Natural killer cell (primary cell): ENCODE measurements around the gene DLGAP4. TPM values are rescaled to one million over a fixed set of nuclear protein-coding genes. Genes with fewer than 3 reads are reported as not detected.

Source experiments
- ATAC-seq, 3 donors: fragments of 150-1000 bp in 2 of 3; fragments of 200-7000 bp in 1 of 3; cut with Tn5 transposase; 1 replicate in 1 of 3; 2 replicates in 2 of 3; pipeline ENCODE4 v1.10.0; 2021; ENCODE audit warnings: mild to moderate bottlenecking in 2 of 3, moderate library complexity in 2 of 3
- DNase-seq, 2 donors: peaks; one replicate each; pipeline versions ENCODE4 v3.0.0 to v3.0.0-alpha.2; 2013 to 2021; ENCODE audit warnings: mixed read lengths in 1 of 2
- H3K27ac ChIP-seq: one replicate; pipeline ENCODE4 v1.5.1; 2013; ENCODE audit warnings: mild to moderate bottlenecking, low read length
- H3K27me3 ChIP-seq: one replicate; pipeline ENCODE4 v1.6.1; 2013; ENCODE audit warnings: low read length; ENCODE audit not compliant: control insufficient read depth, insufficient read depth
- H3K36me3 ChIP-seq: one replicate; pipeline ENCODE4 v1.6.1; 2013; ENCODE audit warnings: low read length; ENCODE audit not compliant: control insufficient read depth, insufficient read depth
- H3K4me1 ChIP-seq: one replicate; pipeline ENCODE4 v1.6.1; 2013; ENCODE audit warnings: low read length; ENCODE audit not compliant: control insufficient read depth, insufficient read depth
- H3K4me3 ChIP-seq: one replicate; pipeline ENCODE4 v1.5.1; 2013; ENCODE audit warnings: low read length
- H3K9me3 ChIP-seq: one replicate; pipeline ENCODE4 v1.6.1; 2013; ENCODE audit warnings: low read length; ENCODE audit not compliant: control insufficient read depth, insufficient read depth
- H3K27ac Mint-ChIP-seq, 2 donors: one replicate each; pipeline ENCODE4 v1.8.0; 2022; ENCODE audit warnings: mild to moderate bottlenecking in 2 of 2, mixed read lengths in 2 of 2, moderate library complexity in 1 of 2
- H3K27me3 Mint-ChIP-seq, 2 donors: one replicate each; pipeline ENCODE4 v1.8.0; 2022; ENCODE audit warnings: low read depth in 2 of 2, mixed read lengths in 2 of 2
- H3K36me3 Mint-ChIP-seq: one replicate; pipeline ENCODE4 v1.8.0; 2022; ENCODE audit warnings: mixed read lengths
- H3K4me1 Mint-ChIP-seq, 2 donors: one replicate each; pipeline ENCODE4 v1.8.0; 2022; ENCODE audit warnings: mixed read lengths in 2 of 2
- H3K4me3 Mint-ChIP-seq: one replicate; pipeline ENCODE4 v1.8.0; 2022; ENCODE audit warnings: mild to moderate bottlenecking, moderate library complexity, mixed read lengths
- H3K9me3 Mint-ChIP-seq, 2 donors: one replicate each; pipeline ENCODE4 v1.8.0; 2022; ENCODE audit warnings: mixed read lengths in 2 of 2
- WGBS: methylation state at CpG from one replicate; pipeline ENCODE4 v1.1.7; 2013; ENCODE audit warnings: missing lambda C conversion rate; ENCODE audit not compliant: insufficient coverage; 5-methylcytosine and 5-hydroxymethylcytosine counted together
- intact Hi-C: fragments of 100-400 bp; cut with micrococcal nuclease; formaldehyde crosslinking; loops from one replicate; pipeline ENCODE4 v1.14.2; 2022
- total RNA-seq, 4 donors: library from RNA; stranded (reverse); fragments of 120-200 nt in 1 of 4; gene quantifications; one replicate each; pipeline versions ENCODE4 v1.2.3 to v1.2.4, GENCODE V29; 2013 to 2022
- TF ChIP-seq, protein P1 (sequence below): fragments of 200-600 bp; IDR thresholded peaks from one replicate; pipeline ENCODE4 v1.8.0; 2022; ENCODE audit warnings: antibody characterized with exemption

Gene DLGAP4
- total RNA-seq, 3 donors from 2014 or later (not counting 1 experiment from before 2014, with no cell fraction given): 47.9 to 51.6 (median 51.2) TPM

DNA sequence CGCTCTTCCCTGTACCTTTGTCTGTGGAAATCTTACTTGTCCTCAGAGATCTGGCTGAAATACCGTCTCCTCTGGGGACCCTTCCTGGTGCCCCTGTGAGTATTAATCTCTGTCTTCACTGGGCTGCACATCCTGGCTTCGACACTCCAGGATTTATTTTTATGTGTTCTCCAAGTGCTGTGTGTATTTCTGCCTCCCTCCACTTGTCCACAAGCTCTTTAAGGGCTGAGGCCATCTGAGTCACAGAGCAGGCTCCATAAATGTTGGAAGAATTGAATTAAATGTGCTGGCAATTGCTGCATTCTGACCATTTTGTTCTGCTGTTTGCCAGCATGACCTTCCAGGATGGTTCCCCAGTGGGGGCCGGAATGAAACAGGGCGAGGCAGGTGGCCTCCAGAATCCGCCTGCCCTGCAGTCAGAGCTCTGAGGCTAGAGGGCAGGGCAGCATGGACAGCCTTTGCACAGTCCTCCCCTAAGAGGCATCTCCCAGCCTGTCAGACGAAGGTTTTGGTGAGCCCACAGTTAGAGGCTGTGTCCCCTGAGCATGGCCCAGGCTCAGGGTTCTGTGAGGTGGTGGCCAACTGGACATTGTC, 105.8 kb downstream of the DLGAP4 start:
- Histone ChIP-seq H3K4me1 (no peaks in the 10 kb centered on the region), H3K27me3 (no peaks in the 10 kb centered on the region), H3K27ac (no peak overlapping the region), H3K9me3 (no peaks in the 10 kb centered on the region), H3K4me3 (no peak overlapping the region), H3K36me3 (no peaks in the 10 kb centered on the region)
- peaks cover 10 to 19% of the 10 kb centered on the region in 2 donors for H3K27me3 Mint-ChIP-seq
- intact Hi-C loops: no loop called here
- WGBS: 80% methylated on average over 7 of the region's 7 CpGs
- no peaks in the 10 kb centered on the region for H3K9me3 Mint-ChIP-seq
- no peak overlapping the region for H3K4me3 Mint-ChIP-seq
- H3K4me1 Mint-ChIP-seq: peaks cover 0 to 8% of the 10 kb centered on the region in 2 donors
- no peak overlapping the region for H3K27ac Mint-ChIP-seq
- no peaks in the 10 kb centered on the region for H3K36me3 Mint-ChIP-seq
- DNase-seq (no peak), ATAC-seq (no peak)
- TF ChIP-seq, protein P1, sequence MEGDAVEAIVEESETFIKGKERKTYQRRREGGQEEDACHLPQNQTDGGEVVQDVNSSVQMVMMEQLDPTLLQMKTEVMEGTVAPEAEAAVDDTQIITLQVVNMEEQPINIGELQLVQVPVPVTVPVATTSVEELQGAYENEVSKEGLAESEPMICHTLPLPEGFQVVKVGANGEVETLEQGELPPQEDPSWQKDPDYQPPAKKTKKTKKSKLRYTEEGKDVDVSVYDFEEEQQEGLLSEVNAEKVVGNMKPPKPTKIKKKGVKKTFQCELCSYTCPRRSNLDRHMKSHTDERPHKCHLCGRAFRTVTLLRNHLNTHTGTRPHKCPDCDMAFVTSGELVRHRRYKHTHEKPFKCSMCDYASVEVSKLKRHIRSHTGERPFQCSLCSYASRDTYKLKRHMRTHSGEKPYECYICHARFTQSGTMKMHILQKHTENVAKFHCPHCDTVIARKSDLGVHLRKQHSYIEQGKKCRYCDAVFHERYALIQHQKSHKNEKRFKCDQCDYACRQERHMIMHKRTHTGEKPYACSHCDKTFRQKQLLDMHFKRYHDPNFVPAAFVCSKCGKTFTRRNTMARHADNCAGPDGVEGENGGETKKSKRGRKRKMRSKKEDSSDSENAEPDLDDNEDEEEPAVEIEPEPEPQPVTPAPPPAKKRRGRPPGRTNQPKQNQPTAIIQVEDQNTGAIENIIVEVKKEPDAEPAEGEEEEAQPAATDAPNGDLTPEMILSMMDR: no peak

DNA sequence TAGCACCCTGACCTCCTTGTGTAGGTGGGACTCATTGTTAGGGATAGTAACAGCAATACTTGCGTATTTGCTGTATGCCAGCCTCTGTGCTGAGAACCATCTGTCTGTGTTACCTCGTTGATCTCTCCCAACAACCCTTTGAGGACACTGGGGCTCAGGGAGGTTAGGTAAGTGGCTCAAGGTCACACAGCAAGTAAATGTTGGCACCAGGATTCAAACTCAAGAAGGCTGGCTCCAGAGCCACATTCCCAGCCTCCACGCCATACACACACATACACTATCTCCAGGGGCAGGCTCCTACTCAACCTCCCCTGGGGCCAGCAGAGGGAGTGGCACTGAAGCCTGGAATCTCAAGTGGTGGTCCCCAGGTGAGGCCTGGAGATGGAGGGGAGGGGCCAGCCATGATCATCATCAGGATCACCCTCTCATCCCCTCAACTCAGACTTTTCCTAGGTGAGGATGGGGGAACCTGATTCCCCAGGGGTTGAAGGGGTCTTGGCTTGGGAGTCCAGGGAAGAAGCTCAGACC, 109.4 kb downstream of the DLGAP4 start:
- DNase-seq (no peak), ATAC-seq (no peak)
- no peaks in the 10 kb centered on the region for H3K9me3 Mint-ChIP-seq
- H3K27ac Mint-ChIP-seq: no peak overlapping the region
- WGBS: 72% methylated on average over 3 of the region's 3 CpGs
- TF ChIP-seq, protein P1: no peak
- no peaks in the 10 kb centered on the region for H3K4me1 Mint-ChIP-seq
- H3K4me3 Mint-ChIP-seq: no peak overlapping the region
- intact Hi-C loops: no loop called here
- H3K36me3 ChIP-seq: no peaks in the 10 kb centered on the region
- H3K4me3 ChIP-seq: no peak overlapping the region
- H3K9me3 ChIP-seq: no peaks in the 10 kb centered on the region
- no peak overlapping the region for H3K27ac ChIP-seq
- H3K27me3 Mint-ChIP-seq: peaks cover under 1 to 9% of the 10 kb centered on the region in 2 donors
- H3K36me3 Mint-ChIP-seq: no peaks in the 10 kb centered on the region
- H3K4me1 ChIP-seq: no peaks in the 10 kb centered on the region
- H3K27me3 ChIP-seq: no peaks in the 10 kb centered on the region

DNA sequence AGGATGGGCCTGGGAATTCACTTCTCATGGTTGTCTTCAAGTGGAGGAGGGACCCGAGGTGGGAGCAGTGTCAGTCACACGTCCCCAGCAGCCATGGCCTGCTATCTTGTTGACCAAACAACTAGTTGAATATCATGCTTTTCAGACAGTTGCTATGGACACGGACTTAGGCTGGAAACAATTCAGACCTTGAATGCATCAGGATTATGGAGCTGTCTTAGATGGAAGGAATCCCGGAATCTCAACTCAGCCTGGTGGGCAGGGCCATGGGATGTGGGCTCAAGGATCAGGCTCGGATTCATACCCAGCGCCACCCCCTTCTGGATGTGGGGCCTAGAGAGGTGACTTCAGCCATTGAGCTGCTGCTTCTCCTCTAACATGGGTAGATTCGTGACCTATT, 112.6 kb downstream of the DLGAP4 start:
- Mint-ChIP-seq H3K27me3 (peaks cover 0 to 4% of the 10 kb centered on the region in 2 donors), H3K4me1 (no peaks in the 10 kb centered on the region), H3K4me3 (no peak overlapping the region), H3K36me3 (no peaks in the 10 kb centered on the region), H3K9me3 (no peaks in the 10 kb centered on the region), H3K27ac (no peak overlapping the region)
- no peak for ATAC-seq
- Histone ChIP-seq H3K36me3 (no peaks in the 10 kb centered on the region), H3K4me1 (no peaks in the 10 kb centered on the region), H3K9me3 (no peaks in the 10 kb centered on the region), H3K4me3 (no peak overlapping the region), H3K27ac (no peak overlapping the region), H3K27me3 (no peaks in the 10 kb centered on the region)
- WGBS: 87% methylated on average over 7 of the region's 7 CpGs
- DNase-seq: no peak
- TF ChIP-seq, protein P1: no peak
- intact Hi-C loops: no loop called here

DNA sequence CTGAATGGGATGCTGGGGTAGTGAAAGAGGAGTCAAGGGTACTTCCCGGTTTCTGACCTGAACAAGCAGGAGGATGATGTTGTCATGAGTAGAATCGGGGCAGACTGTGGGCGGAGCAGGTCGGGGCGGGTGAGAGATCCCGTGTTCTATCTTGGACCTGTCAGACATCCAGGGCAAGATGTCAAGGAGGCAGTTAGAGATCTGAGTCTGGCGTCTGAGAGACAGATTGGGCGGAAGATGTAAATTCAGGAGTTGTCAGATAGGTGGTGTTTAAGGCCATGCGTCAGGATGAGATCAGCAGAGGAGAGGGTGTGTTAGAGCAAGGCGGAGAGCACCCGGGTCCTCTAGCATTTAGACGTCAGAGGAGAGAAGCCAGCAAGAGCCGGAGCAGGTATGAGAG, 115.5 kb downstream of the DLGAP4 start:
- Mint-ChIP-seq H3K36me3 (no peaks in the 10 kb centered on the region), H3K27me3 (peaks cover 10 to 11% of the 10 kb centered on the region in 2 donors), H3K4me3 (no peak overlapping the region), H3K9me3 (no peaks in the 10 kb centered on the region), H3K27ac (no peak overlapping the region), H3K4me1 (no peaks in the 10 kb centered on the region)
- no peaks in the 10 kb centered on the region for H3K36me3 ChIP-seq
- TF ChIP-seq, protein P1: no peak
- no peak overlapping the region for H3K4me3 ChIP-seq
- no peaks in the 10 kb centered on the region for H3K27me3 ChIP-seq
- 76% methylated on average over 12 of the region's 13 CpGs for WGBS
- H3K4me1 ChIP-seq: no peaks in the 10 kb centered on the region
- H3K9me3 ChIP-seq: no peaks in the 10 kb centered on the region
- DNase-seq: no peak
- intact Hi-C loops: no loop called here
- H3K27ac ChIP-seq: no peak overlapping the region
- ATAC-seq: no peak
